ENCODE results near the gene TMEM250. TPM values are rescaled to one million over a fixed set of nuclear protein-coding genes. Genes with fewer than 3 reads are reported as not detected.

The TMEM250 gene
- polyA plus RNA-seq, 1 of the 3 experiments (the other 2 are of a cell fraction): 25.9 TPM

DNA sequence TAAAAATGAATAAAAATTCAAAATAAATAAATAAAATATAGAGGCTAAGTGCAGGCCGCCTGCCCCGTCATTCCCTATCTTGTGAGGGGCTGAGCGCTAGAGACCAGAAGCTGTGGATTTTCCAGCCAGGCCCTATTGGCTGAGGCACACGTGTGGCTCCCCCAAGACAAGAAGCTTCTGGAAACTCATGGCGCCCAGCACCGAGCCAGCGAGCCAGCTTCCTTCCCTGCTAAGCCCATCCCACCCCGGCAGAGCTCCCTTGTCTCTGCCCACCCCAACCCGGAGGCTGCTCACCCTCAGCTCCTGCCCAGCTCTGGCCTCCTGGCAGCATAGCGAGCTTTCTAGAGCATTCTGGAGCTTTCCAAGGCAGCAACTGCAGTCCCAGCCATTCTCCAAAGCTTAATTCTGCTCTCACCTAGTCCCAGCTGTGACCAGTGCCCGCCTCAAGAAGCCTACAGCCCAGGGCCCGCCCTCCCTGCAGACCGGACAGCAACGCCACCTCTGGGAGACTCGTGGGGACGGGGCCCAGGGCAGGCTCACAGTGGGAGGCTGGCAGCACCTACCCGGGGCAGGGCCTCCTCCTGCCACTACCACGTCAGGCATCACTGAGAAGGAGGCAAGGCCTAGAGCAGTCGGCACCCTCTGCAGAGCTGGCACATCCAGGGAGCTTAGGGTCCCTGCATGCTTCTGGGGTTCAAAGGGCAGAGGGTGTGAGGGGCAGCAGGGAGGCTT, 23.2 kb upstream of the TMEM250 start (continued):
- TF ChIP-seq, protein P1, sequence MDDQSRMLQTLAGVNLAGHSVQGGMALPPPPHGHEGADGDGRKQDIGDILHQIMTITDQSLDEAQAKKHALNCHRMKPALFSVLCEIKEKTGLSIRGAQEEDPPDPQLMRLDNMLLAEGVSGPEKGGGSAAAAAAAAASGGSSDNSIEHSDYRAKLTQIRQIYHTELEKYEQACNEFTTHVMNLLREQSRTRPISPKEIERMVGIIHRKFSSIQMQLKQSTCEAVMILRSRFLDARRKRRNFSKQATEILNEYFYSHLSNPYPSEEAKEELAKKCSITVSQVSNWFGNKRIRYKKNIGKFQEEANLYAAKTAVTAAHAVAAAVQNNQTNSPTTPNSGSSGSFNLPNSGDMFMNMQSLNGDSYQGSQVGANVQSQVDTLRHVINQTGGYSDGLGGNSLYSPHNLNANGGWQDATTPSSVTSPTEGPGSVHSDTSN (IDR thresholded peaks at IDR 0.05): no peak
- TF ChIP-seq EZH2phosphoT487 (IDR thresholded peaks at IDR 0.05; ENCODE audit: borderline replicate concordance, low read depth): no peak

DNA sequence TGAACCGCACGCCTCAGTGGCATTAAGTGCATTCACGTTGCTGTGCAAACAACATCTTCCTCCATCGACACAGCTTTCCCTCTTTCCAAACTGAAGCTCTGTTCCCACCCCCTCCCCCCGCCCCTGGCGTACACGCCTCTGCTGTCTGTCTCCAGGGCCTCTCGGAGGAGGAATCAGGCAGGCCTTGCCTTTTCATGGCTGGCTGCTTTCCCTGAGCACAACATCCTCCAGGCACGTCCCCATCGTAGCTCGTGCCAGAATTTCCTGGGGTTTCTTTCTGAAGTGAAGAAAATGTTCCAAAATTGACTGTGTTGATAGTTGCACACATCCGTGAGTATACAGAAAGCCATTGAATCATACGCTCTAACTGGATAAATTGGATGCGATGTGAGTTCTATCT, 22.3 kb upstream of the TMEM250 start:
- Histone ChIP-seq H3K4me2 (no peak overlapping the region), H3K27ac (ENCODE audit: low read depth in 2 of 2, low read length in 1 of 2) (no peak overlapping the region), H4K20me1 (ENCODE audit: insufficient read depth) (no peaks in the 10 kb centered on the region), H3F3A (replicated peaks; ENCODE audit: insufficient read depth) (no peaks in the 10 kb centered on the region), H3K36me3 (replicated peaks in 1 of 2; ENCODE audit: control insufficient read depth in 1 of 2, insufficient read depth in 2 of 2, low read length in 1 of 2) (no peaks in the 10 kb centered on the region), H3K9ac (no peak overlapping the region), H3K9me3 (no peaks in the 10 kb centered on the region), H3K4me3 (ENCODE audit: low read depth in 2 of 2, low read length in 1 of 2) (no peak overlapping the region), H2AFZ (ENCODE audit: low read depth) (no peak overlapping the region), H3K9me2 (no peaks in the 10 kb centered on the region), H3K27me3 (ENCODE audit: insufficient read depth) (peaks cover 38% of the 10 kb centered on the region), H3K79me2 (ENCODE audit: insufficient read depth) (no peaks in the 10 kb centered on the region), H3K4me1 (ENCODE audit: control insufficient read depth in 1 of 2, insufficient read depth in 2 of 2, low read depth in 1 of 2, low read length in 1 of 2) (peaks cover 0 to 6% of the 10 kb centered on the region in 2 experiments; a peak in 1 of 4 replicates)
- TF ChIP-seq FOXJ3 (CRISPR knock-in tag; IDR thresholded peaks at IDR 0.05): no peak
- TF ChIP-seq, protein P1 (IDR thresholded peaks at IDR 0.05): no peak
- no peak for TF ChIP-seq FOXM1 (IDR thresholded peaks at IDR 0.05; ENCODE audit: low read depth)
- WGBS (ENCODE audit: low lambda C conversion rate): 74% methylated on average over 14 of the region's 14 CpGs
- DNase-seq: no peak
- ChIA-PET POLR2A (no interaction called here), CTCF (interaction anchor here (0.7 to 2.4 kb wide), 5 partner anchors 16 to 167 kb away, joined by 3 to 12 read pairs (median 3); no protein-coding TSS in a partner anchor)

DNA sequence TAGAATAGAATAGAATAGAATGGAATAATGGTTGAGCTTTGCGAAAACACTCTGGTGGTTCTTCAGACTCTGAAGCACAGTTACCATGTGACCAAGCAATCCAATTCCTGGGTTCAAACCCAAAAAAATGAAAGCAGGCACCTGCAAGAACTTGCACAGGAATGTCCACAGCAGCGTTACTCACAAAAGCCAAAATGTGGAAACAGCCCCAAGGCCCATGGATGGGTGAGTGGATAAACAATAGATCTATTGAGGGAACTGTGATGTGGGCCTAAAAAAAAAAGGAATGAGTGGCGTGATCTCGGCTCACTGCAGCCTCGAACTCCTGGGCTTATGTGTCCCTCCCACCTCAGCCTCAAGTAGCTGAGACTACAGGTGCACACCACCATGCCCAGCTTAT, 21.4 kb upstream of the TMEM250 start:
- Histone ChIP-seq H3K79me2 (ENCODE audit: insufficient read depth) (no peaks in the 10 kb centered on the region), H3K9me3 (no peaks in the 10 kb centered on the region), H3K36me3 (replicated peaks in 1 of 2; ENCODE audit: control insufficient read depth in 1 of 2, insufficient read depth in 2 of 2, low read length in 1 of 2) (no peaks in the 10 kb centered on the region), H3K4me2 (no peak overlapping the region), H4K20me1 (ENCODE audit: insufficient read depth) (no peaks in the 10 kb centered on the region), H3K4me3 (ENCODE audit: low read depth in 2 of 2, low read length in 1 of 2) (no peak overlapping the region), H2AFZ (ENCODE audit: low read depth) (no peak overlapping the region), H3K9me2 (no peaks in the 10 kb centered on the region), H3K9ac (no peak overlapping the region), H3K27ac (ENCODE audit: low read depth in 2 of 2, low read length in 1 of 2) (no peak overlapping the region), H3K27me3 (ENCODE audit: insufficient read depth) (peaks cover 40% of the 10 kb centered on the region), H3F3A (replicated peaks; ENCODE audit: insufficient read depth) (no peaks in the 10 kb centered on the region), H3K4me1 (ENCODE audit: control insufficient read depth in 1 of 2, insufficient read depth in 2 of 2, low read depth in 1 of 2, low read length in 1 of 2) (peaks cover 0 to 6% of the 10 kb centered on the region in 2 experiments; a peak in 1 of 4 replicates)
- CTCF ChIA-PET: interaction anchor here (0.9 to 2.4 kb wide), 4 partner anchors 18 to 62 kb away, joined by 3 to 12 read pairs (median 5); no protein-coding TSS in a partner anchor
- DNase-seq: no peak
- WGBS (ENCODE audit: low lambda C conversion rate): 67% methylated on average over 5 of the region's 5 CpGs
- POLR2A ChIA-PET: no interaction called here
- TF ChIP-seq EP300 (IDR thresholded peaks at IDR 0.05; ENCODE audit: borderline replicate concordance in 1 of 2, low read depth in 1 of 2, low read length in 1 of 2) (no peak), SIN3A (IDR thresholded peaks at IDR 0.05; ENCODE audit: borderline replicate concordance, low read depth, low read length) (no peak), YY1 (IDR thresholded peaks at IDR 0.05; ENCODE audit: low read depth) (no peak), RAD21 (IDR thresholded peaks at IDR 0.05; ENCODE audit: low read length) (no peak), CHD2 (IDR thresholded peaks at IDR 0.05; ENCODE audit: low read length, partially characterized antibody) (no peak), RFX5 (IDR thresholded peaks at IDR 0.05; ENCODE audit: low read length) (no peak), TEAD4 (IDR thresholded peaks at IDR 0.05; ENCODE audit: borderline replicate concordance, insufficient read depth) (no peak), FOXM1 (IDR thresholded peaks at IDR 0.05; ENCODE audit: low read depth) (no peak), TAF1 (IDR thresholded peaks at IDR 0.05; ENCODE audit: borderline replicate concordance, low read depth, low read length) (no peak), NRF1 (IDR thresholded peaks at IDR 0.05; ENCODE audit: low read depth, low read length) (no peak), POLR2AphosphoS5 (IDR thresholded peaks at IDR 0.05; ENCODE audit: low read depth, low read length) (no peak), RXRA (IDR thresholded peaks at IDR 0.05; ENCODE audit: borderline replicate concordance, low read depth) (no peak), FOXJ3 (CRISPR knock-in tag; IDR thresholded peaks at IDR 0.05) (no peak), FOSL2 (IDR thresholded peaks at IDR 0.05; ENCODE audit: borderline replicate concordance, low read depth) (no peak)
- TF ChIP-seq, protein P1 (IDR thresholded peaks at IDR 0.05): no peak
- TF ChIP-seq, protein P2, sequence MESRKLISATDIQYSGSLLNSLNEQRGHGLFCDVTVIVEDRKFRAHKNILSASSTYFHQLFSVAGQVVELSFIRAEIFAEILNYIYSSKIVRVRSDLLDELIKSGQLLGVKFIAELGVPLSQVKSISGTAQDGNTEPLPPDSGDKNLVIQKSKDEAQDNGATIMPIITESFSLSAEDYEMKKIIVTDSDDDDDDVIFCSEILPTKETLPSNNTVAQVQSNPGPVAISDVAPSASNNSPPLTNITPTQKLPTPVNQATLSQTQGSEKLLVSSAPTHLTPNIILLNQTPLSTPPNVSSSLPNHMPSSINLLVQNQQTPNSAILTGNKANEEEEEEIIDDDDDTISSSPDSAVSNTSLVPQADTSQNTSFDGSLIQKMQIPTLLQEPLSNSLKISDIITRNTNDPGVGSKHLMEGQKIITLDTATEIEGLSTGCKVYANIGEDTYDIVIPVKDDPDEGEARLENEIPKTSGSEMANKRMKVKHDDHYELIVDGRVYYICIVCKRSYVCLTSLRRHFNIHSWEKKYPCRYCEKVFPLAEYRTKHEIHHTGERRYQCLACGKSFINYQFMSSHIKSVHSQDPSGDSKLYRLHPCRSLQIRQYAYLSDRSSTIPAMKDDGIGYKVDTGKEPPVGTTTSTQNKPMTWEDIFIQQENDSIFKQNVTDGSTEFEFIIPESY (IDR thresholded peaks at IDR 0.05; ENCODE audit: borderline replicate concordance, low read depth): no peak
- TF ChIP-seq, protein P3, sequence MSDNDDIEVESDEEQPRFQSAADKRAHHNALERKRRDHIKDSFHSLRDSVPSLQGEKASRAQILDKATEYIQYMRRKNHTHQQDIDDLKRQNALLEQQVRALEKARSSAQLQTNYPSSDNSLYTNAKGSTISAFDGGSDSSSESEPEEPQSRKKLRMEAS (IDR thresholded peaks at IDR 0.05; ENCODE audit: low read depth): no peak

Measured in SK-N-SH (cell line).